OCI-LY1 (cell line): ENCODE results near the gene RPH3AL.

ENCODE experiments used
- H2AFZ ChIP-seq: fragments of 200-600 bp; sonication (generic), shearing (Covaris generic); 2 replicates; pipeline ENCODE4 v1.6.0; 2014; ENCODE audit warnings: antibody characterized with exemption, mild to moderate bottlenecking, low read length
- H3F3A ChIP-seq: fragments of 200-600 bp; sonication (generic), shearing (Covaris generic); 2 replicates; pipeline ENCODE4 v1.6.0; 2014; ENCODE audit warnings: mild to moderate bottlenecking, antibody characterized with exemption, low read length, moderate library complexity; ENCODE audit not compliant: insufficient read depth
- H3K27ac ChIP-seq: fragments of 200-600 bp; sonication (generic); 2 replicates; pipeline ENCODE4 v1.5.1; 2014; ENCODE audit warnings: low read length, mixed run types, mild to moderate bottlenecking, low read depth; ENCODE audit not compliant: poor library complexity, severe bottlenecking
- H3K27me3 ChIP-seq: fragments of 200-600 bp; sonication (generic); 2 replicates; pipeline ENCODE4 v1.6.0; 2014; ENCODE audit warnings: antibody characterized with exemption, mild to moderate bottlenecking, low read length, moderate library complexity; ENCODE audit not compliant: insufficient read depth
- H3K36me3 ChIP-seq: fragments of 200-600 bp; sonication (generic); 2 replicates; pipeline ENCODE4 v1.6.1; 2014; ENCODE audit warnings: mild to moderate bottlenecking, antibody characterized with exemption, low read length, moderate library complexity, mixed read lengths; ENCODE audit not compliant: insufficient read depth
- H3K4me1 ChIP-seq: fragments of 200-600 bp; sonication (generic); 2 replicates; pipeline ENCODE4 v1.5.1; 2014; ENCODE audit warnings: mild to moderate bottlenecking, low read length, moderate library complexity; ENCODE audit not compliant: insufficient read depth, severe bottlenecking
- H3K4me2 ChIP-seq: fragments of 200-600 bp; sonication (generic), shearing (Covaris generic); 2 replicates; pipeline ENCODE4 v1.6.1; 2014; ENCODE audit warnings: low read length
- H3K4me3 ChIP-seq: fragments of 200-600 bp; sonication (generic); 2 replicates; pipeline ENCODE4 v1.5.1; 2014; ENCODE audit warnings: low read length, low read depth, mild to moderate bottlenecking, mixed read lengths; ENCODE audit not compliant: poor library complexity, severe bottlenecking
- H3K79me2 ChIP-seq: fragments of 200-600 bp; shearing (Covaris generic); 2 replicates; pipeline ENCODE4 v1.6.1; 2016; ENCODE audit warnings: mixed run types, low read length, mixed read lengths; ENCODE audit not compliant: insufficient read depth
- H3K9ac ChIP-seq: fragments of 200-600 bp; sonication (generic), shearing (Covaris generic); 2 replicates; pipeline ENCODE4 v1.6.1; 2014; ENCODE audit warnings: mild to moderate bottlenecking, low read length, mixed read lengths
- H3K9me2 ChIP-seq: fragments of 200-600 bp; sonication (generic), shearing (Covaris generic); 2 replicates; pipeline ENCODE4 v1.6.1; 2014; ENCODE audit warnings: low read depth, mild to moderate bottlenecking, low read length, mixed read lengths
- H3K9me3 ChIP-seq: fragments of 200-600 bp; shearing (Covaris generic); 2 replicates; pipeline ENCODE4 v1.6.1; 2014; ENCODE audit warnings: low read length, mixed read lengths
- H4K20me1 ChIP-seq: fragments of 200-600 bp; sonication (generic), shearing (Covaris generic); 2 replicates; pipeline ENCODE4 v1.6.0; 2016; ENCODE audit warnings: mild to moderate bottlenecking, low read length; ENCODE audit not compliant: insufficient read depth
- EZH2 ChIP-seq: fragments of 200-600 bp; sonication (generic), shearing (Covaris generic); IDR thresholded peaks from 2 replicates; pipeline ENCODE4 v1.8.0; 2017; ENCODE audit warnings: borderline replicate concordance, mixed run types, mild to moderate bottlenecking, antibody characterized with exemption, low read length, moderate library complexity, mixed read lengths
- TF ChIP-seq, protein P1 (sequence below): fragments of 200-600 bp; sonication (generic), shearing (Covaris generic); IDR thresholded peaks from 2 replicates; pipeline ENCODE4 v1.5.1; 2017; ENCODE audit warnings: mild to moderate bottlenecking, antibody characterized with exemption, low read length, moderate library complexity, mixed read lengths

The RPH3AL gene

DNA sequence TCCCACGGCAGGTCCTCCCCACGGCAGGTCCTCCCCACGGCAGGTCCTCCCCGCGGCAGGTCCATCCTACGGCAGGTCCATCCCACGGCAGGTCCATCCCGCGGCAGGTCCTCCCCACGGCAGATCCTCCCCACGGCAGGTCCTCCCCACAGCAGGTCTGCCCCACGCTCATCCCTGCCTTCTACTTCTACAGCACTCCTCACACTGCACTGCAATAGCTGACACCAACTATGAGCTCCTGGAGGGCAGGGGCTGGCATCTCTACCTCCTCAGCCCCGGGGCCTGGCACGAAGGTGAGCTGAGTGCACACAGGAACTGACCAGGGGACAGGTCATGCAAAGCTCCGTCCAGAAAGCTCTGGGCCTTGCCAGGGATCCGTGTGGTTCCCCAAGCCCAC is 45.3 kb downstream of the RPH3AL start:
- no peak overlapping the region for H3K9ac ChIP-seq
- no peaks in the 10 kb centered on the region for H3K9me3 ChIP-seq
- H3K36me3 ChIP-seq, result no peaks in the 10 kb centered on the region
- H3K4me3 ChIP-seq, result no peak overlapping the region
- H3F3A ChIP-seq, result no peaks in the 10 kb centered on the region
- H4K20me1 ChIP-seq, result no peaks in the 10 kb centered on the region
- TF ChIP-seq, protein P1, sequence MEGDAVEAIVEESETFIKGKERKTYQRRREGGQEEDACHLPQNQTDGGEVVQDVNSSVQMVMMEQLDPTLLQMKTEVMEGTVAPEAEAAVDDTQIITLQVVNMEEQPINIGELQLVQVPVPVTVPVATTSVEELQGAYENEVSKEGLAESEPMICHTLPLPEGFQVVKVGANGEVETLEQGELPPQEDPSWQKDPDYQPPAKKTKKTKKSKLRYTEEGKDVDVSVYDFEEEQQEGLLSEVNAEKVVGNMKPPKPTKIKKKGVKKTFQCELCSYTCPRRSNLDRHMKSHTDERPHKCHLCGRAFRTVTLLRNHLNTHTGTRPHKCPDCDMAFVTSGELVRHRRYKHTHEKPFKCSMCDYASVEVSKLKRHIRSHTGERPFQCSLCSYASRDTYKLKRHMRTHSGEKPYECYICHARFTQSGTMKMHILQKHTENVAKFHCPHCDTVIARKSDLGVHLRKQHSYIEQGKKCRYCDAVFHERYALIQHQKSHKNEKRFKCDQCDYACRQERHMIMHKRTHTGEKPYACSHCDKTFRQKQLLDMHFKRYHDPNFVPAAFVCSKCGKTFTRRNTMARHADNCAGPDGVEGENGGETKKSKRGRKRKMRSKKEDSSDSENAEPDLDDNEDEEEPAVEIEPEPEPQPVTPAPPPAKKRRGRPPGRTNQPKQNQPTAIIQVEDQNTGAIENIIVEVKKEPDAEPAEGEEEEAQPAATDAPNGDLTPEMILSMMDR, result no peak
- no peak for TF ChIP-seq EZH2
- H3K27me3 ChIP-seq, result peaks cover 8% of the 10 kb centered on the region; the same call in 1 of the 2 replicates
- H3K27ac ChIP-seq, result no peak overlapping the region
- H2AFZ ChIP-seq, result no peak overlapping the region
- no peaks in the 10 kb centered on the region for H3K79me2 ChIP-seq
- H3K9me2 ChIP-seq, result no peaks in the 10 kb centered on the region
- H3K4me1 ChIP-seq, result no peaks in the 10 kb centered on the region
- no peak overlapping the region for H3K4me2 ChIP-seq

DNA sequence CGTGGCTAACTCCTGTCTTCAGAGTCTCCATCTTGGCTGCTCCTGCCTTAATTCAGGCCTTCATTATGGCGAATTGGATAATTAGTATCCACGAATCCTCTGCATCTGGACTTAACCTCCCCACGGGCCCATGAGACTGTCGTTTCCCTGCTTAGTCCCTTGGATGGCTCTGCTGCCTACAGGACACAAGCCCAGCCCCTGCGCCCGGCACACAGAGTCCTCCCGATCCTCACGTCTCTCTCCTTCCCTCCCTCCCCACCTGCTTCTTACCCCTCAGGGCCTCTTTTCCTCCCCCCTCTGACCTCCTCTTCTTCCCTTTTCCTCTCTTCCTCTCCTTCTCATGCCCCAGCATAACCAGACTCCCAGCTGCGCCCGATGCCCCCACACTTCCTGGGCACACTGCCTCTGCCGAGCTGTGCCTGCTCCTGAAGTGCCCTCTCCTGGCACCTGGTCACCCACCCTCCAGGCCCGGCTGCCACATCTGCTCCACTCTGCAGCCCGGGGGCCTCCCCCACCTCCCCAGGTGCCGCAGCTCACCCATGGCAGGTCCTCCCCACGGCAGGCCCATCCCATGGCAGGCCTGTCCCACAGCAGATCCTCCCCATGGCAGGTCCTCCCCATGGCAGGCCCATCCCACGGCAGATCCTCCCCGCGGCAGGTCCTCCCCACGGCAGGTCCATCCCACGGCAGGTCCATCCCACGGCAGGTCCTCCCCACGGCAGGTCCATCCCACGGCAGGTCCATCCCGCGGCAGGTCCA is 45.9 kb downstream of the RPH3AL start:
- H4K20me1 ChIP-seq, result no peaks in the 10 kb centered on the region
- H3K4me3 ChIP-seq, result no peak overlapping the region
- H3K4me1 ChIP-seq, result no peaks in the 10 kb centered on the region
- H3K9me3 ChIP-seq, result no peaks in the 10 kb centered on the region
- no peaks in the 10 kb centered on the region for H3K36me3 ChIP-seq
- no peaks in the 10 kb centered on the region for H3K9me2 ChIP-seq
- H3K4me2 ChIP-seq, result no peak overlapping the region
- H3K79me2 ChIP-seq, result no peaks in the 10 kb centered on the region
- H3K9ac ChIP-seq, result no peak overlapping the region
- no peaks in the 10 kb centered on the region for H3F3A ChIP-seq
- no peak overlapping the region for H3K27ac ChIP-seq
- peaks cover 8% of the 10 kb centered on the region; the same call in 1 of the 2 replicates for H3K27me3 ChIP-seq
- TF ChIP-seq EZH2, result no peak
- TF ChIP-seq, protein P1, result no peak
- no peak overlapping the region for H2AFZ ChIP-seq

DNA sequence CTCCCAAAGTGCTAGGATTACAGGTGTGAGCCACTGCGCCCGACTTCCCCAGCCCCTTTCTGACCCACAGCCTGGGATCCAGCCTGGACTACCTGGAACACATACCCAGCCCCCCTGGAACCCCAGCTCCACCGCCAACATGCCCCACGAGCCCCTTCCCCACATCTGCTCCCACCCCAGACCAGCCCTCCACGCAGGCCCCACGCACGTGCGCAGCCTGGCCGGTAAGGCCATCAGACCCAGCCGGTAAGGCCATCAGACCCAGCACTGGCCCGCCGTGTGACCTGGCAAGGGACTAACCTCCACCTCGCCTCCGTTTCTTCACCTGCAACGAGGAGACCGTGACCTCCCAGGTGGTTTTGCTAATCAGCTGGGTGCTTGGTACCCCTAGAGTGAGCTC is 46.5 kb downstream of the RPH3AL start:
- Histone ChIP-seq H3K9me3 (no peaks in the 10 kb centered on the region), H3K4me1 (no peaks in the 10 kb centered on the region), H3K27me3 (peaks cover 8% of the 10 kb centered on the region; the same call in 1 of the 2 replicates), H3K4me2 (no peak overlapping the region), H3K9me2 (no peaks in the 10 kb centered on the region), H3K79me2 (no peaks in the 10 kb centered on the region), H3F3A (no peaks in the 10 kb centered on the region), H3K36me3 (no peaks in the 10 kb centered on the region), H2AFZ (no peak overlapping the region), H3K4me3 (no peak overlapping the region), H3K27ac (no peak overlapping the region), H4K20me1 (no peaks in the 10 kb centered on the region), H3K9ac (no peak overlapping the region)
- TF ChIP-seq, protein P1, result no peak
- no peak for TF ChIP-seq EZH2
